Fibroblast of lung (primary cell): Measurements from ENCODE around the gene CALU.

Experiments
- EZH2 ChIP-seq: IDR thresholded peaks from 2 replicates; pipeline ENCODE4 v1.5.1; 2012; ENCODE audit warnings: low read length, control low read depth, mild to moderate bottlenecking; ENCODE audit errors: missing control alignments
- TF ChIP-seq, protein P1 (sequence below), 2 donors: IDR thresholded peaks in 1 of 2; conservative IDR thresholded peaks in 1 of 2; 1 replicate in 1 of 2; 2 replicates in 1 of 2; pipeline ENCODE4 v1.5.1; 2011 to 2012; ENCODE audit warnings: low read length in 2 of 2, control low read depth in 1 of 2, inconsistent platforms in 1 of 2, low read depth in 1 of 2, mild to moderate bottlenecking in 1 of 2

DNA sequence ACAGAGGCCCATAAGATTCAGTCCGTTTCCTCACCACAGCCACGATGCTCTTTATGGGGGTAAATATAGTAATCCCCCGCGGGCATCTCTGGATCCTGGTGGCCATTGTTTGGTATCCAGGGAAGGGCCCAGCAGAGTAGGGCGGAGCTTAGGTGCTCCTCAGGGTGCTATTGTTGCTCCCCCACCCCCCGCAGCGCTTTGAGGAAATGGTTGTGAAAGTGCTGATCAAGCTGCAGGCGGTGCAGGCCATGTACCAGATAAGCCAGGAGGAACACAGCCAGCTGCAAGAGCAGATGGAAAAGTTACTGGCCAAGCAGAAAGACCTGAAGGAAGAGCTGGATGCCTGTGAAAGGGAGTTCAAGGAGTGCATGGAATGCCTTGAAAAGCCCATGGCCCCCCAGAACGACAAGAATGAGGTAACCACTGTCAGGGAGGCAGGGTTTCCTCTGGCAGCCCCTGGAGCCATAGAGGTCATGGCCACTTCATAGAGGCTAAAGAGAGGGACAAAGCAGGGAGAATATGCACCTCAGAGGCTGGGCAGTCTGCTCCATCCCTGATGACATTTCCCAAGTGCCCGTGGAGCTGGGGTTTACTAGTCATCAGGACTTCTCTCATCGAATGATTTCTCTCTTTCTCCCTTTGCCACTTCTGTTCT lies 73.5 kb downstream of the CALU start:
- TF ChIP-seq, protein P1, sequence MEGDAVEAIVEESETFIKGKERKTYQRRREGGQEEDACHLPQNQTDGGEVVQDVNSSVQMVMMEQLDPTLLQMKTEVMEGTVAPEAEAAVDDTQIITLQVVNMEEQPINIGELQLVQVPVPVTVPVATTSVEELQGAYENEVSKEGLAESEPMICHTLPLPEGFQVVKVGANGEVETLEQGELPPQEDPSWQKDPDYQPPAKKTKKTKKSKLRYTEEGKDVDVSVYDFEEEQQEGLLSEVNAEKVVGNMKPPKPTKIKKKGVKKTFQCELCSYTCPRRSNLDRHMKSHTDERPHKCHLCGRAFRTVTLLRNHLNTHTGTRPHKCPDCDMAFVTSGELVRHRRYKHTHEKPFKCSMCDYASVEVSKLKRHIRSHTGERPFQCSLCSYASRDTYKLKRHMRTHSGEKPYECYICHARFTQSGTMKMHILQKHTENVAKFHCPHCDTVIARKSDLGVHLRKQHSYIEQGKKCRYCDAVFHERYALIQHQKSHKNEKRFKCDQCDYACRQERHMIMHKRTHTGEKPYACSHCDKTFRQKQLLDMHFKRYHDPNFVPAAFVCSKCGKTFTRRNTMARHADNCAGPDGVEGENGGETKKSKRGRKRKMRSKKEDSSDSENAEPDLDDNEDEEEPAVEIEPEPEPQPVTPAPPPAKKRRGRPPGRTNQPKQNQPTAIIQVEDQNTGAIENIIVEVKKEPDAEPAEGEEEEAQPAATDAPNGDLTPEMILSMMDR (conservative IDR thresholded peaks at IDR 0.05 in 1 of 2, IDR thresholded peaks at IDR 0.05 in 1 of 2; ENCODE audit: low read depth in 1 of 2, low read length in 2 of 2): no peak
- TF ChIP-seq EZH2: no peak
